Measurements from ENCODE around the gene UQCC2. TPM values are rescaled to one million over a fixed set of nuclear protein-coding genes. Genes with fewer than 3 reads are reported as not detected.

The UQCC2 gene
- total RNA-seq, 1 donor from 2014 or later = 208 TPM

DNA sequence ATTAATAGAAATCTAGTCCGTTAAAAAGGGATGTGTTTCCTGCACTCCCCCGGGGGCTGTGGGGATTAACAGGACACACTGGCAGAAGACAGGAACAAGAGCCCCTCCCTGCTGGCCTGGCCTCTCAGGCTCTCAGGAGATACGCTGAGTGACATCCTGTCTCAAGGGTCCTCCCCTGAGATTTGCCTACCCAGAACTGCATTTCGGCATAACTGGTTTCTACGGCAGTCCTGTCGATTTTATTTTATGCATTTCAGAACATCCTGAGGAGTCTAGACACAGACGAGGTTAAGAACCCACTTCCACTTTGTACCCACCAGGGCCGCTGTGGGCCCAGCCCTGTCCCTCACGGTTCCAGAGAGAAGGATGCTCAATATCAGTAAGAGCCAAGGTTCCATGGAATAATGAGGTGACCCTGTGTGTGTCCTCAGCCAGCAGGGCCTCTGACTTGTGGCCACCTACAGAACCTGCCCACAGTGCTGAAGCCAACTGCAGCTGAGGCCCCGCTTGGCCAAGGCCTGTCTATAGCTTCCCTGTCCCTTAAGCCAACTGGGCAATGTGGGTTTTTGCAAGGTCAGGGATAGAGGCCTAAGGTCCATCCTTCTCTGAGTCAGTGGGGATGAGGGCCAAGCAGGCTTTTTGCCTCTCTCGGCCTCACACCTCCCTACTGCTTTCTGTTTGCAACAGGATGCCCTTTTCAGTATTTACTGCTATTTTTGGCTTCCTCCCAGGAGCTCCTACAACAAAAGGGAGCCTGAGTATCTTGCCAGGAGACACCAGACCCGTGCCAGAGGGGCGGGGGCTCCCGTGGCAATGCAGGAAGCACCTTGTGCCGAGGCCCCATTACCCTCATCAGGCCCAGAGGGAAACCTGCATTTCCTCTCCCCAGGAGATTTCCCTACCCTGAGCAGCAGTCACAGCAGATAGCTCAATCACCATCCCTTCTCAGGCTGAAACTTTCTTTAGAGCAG lies 14.7 kb downstream of the UQCC2 start:
- intact Hi-C loops (cut with DNase I) = no loop called here
- DNase-seq (peak; percentile 73), ATAC-seq (ENCODE audit: poor library complexity) (peak; percentile 9)

DNA sequence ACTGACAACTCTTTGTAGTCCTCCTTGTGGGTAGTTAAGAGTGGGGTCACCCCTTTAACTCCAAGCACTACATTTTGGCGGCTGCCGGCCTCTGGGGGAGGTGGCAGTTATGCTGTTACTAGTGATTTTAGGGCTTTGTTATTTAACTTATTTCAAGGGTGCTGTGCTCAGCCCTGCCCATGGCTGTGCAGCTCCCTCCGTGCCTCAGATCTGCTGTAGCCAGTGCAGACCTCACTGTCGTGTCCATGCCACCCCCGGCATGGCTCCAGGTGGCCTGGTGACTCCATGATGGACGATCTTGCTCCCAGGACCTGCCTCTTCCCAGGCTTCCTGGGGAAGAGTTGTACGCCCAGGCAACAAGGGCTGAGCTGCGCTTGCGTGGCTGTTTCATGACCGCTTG lies 15.4 kb downstream of the UQCC2 start:
- DNase-seq (no peak), ATAC-seq (ENCODE audit: poor library complexity) (no peak)
- intact Hi-C loops (cut with DNase I) = no loop called here

DNA sequence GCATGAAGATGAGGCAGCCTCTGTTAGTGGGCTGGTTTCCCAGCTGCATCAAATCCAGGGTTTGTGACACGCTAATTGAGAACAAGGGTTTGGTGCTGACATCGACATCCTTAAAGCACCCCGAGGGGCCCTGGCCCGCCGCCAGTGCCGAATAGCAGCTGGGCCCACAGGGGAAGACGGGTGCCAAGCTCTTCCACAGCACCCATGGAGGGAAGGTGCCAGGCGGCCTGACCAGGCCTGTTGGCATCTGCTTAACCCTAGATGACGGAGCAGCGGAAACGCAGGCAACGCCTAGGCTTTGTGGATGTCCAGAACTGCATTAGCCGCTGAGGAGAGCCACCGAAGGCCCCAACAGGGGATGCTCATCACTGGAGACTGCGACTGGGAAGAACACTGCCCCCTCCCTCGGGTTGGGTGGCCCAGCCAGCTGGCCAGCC lies 16.0 kb downstream of the UQCC2 start:
- no peak for DNase-seq
- intact Hi-C loops (cut with DNase I) = no loop called here
- no peak for ATAC-seq (ENCODE audit: poor library complexity)

DNA sequence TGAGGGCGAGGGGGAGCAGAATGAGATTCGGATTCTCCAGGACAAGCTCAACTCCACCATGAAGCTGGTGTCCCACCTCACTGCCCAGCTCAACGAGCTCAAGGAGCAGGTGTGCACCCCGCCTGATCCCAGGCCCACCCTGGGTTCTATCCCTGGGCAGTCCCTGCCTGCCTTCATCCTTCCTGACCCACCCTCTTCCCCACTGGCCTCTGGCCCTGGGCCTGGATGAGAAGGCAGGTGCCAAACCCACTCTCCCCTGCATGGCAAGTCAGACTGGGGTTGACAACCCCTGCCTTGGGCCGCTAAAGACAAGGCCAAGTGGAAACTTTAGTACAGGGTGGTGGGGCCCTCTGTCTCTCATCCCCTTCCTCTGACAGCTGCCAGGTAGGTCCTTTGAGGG lies 16.5 kb downstream of the UQCC2 start:
- DNase-seq (no peak), ATAC-seq (ENCODE audit: poor library complexity) (no peak)
- intact Hi-C loops (cut with DNase I) = no loop called here

- no peak for ATAC-seq (ENCODE audit: poor library complexity)
- intact Hi-C loops (cut with DNase I) = no loop called here
- DNase-seq = peak; percentile 49
Measured at GRCh38 chr6:33694401-33694931, 17.0 kb downstream of the UQCC2 start.

DNA sequence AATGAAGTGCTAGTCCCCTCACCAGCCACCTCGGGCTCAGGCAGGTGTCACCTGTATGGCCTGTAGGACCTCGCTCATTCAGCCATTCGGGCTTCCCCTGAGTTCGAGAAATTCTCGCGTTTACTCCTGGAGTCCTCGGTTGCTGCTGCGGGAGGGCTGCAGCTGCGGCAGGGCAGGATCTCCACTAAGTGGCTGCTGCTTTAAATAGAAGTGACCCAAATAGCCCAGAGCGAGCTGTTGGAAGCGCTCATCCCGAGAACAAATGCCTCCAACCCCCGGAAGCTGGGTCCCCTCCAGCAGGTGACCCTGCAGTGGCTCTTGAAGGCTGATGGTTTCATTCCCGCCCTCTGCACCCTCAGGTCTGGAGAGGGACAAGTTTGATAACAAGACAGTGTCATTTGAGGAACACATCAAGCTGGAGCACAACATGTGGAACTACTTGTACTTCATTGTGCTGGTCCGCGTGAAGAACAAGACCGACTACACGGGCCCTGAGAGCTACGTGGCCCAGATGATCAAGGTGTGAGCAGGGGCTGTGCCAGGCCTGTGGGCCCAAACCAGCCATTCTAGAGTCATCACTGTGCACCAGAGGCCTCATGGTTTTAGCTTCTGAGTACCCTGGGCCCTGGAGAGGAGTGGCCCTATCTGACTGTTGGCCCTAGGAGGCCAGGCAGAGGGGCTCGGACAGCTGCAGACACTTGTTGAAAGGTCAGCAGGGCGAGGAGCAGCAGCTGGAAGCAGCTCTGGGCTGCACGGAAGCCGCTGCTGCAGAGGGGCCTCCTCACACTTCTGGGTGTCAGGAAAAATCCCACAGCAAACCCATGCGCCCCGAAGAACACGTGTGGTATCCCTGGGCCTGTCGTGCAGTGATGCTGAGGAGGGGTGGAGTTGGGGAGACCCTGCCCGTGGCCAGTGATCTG lies 18.1 kb downstream of the UQCC2 start:
- ATAC-seq (ENCODE audit: poor library complexity) (peak; percentile 69), DNase-seq (peak; percentile 51)
- intact Hi-C loops (cut with DNase I) = no loop called here

GRCh38 chr6:33692760-33693158 lies 18.7 kb downstream of the UQCC2 start:
- DNase-seq = peak; percentile 67

GRCh38 chr6:33692078-33692759 lies 19.3 kb downstream of the UQCC2 start:
- DNase-seq (peak; percentile 84), ATAC-seq (ENCODE audit: poor library complexity) (peak; percentile 80)
- intact Hi-C loops (cut with DNase I) = no loop called here

More at GRCh38 chr6:33692760-33693158, 18.7 kb downstream of the UQCC2 start:
- intact Hi-C loops (cut with DNase I) = no loop called here
- peak; percentile 18 for ATAC-seq (ENCODE audit: poor library complexity)

DNA sequence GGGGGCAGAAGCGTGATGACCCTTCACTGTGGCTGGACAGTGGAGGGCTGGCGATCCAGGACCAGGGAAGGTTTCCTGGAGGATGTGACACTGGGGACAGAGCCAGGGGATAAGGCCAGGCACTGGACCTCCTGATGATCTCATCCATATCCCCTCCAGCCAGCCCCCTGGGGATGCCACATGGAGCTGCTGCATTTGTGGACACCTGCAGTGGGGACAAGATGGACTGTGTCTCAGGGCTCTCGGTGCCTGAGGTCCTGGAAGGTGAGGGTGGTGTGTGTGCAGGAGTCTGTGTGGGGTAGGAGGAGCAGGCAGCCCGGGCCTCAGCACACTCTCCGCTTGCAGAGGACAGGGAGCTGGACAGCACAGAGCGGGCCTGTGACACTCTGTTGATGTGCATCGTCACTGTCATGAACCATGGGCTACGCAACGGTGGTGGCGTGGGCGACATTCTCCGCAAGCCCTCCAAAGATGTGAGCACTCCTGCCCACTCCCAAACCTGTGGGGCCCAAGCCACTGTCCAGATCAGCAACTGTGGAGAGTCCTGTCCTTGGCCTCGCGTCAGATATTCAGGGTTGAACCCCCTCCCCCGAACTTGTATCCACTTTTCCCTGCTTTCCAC lies 19.9 kb downstream of the UQCC2 start:
- ATAC-seq (ENCODE audit: poor library complexity) = no peak
- DNase-seq = peak; percentile 33
- intact Hi-C loops (cut with DNase I) = no loop called here

DNA sequence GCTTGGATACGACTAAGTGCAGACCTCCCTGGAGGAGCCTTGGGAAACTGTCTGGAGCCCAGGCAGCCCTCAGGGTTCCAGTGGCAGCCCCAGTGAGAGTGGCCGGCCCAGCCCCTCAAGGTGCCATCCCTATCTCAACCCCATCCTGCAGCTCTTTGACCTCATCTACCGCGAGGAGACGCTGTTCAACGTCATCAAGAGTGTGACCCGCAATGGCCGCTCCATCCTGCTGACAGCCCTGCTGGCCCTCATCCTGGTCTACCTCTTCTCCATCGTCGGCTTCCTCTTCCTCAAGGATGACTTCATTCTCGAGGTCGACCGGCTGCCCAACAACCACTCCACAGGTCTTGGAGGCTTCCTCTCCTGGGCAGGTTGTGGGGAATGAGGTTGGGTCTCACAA lies 20.7 kb downstream of the UQCC2 start:
- ATAC-seq (ENCODE audit: poor library complexity) (no peak), DNase-seq (peak; percentile 42)
- intact Hi-C loops (cut with DNase I) = no loop called here

GRCh38 chr6:33689879-33690278 lies 21.6 kb downstream of the UQCC2 start:
- DNase-seq (peak; percentile 20), ATAC-seq (ENCODE audit: poor library complexity) (no peak)
- intact Hi-C loops (cut with DNase I) = no loop called here

DNA sequence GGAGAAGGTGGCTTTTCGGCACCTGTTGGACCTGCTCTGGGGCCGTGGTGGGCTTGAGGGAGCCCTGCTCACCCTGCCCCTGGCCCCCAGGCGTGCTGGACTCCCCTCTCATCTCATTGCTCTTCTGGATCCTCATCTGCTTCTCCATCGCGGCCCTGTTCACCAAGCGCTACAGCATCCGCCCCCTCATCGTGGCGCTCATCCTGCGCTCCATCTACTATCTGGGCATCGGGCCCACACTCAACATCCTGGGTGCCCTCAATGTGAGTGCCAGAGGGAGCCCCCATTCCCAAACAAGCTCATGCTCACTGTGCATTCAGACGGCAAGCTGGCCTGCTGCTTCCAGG lies 22.4 kb downstream of the UQCC2 start:
- DNase-seq (peak; percentile 40), ATAC-seq (ENCODE audit: poor library complexity) (no peak)
- intact Hi-C loops (cut with DNase I) = no loop called here

GRCh38 chr6:33688451-33689147 lies 22.9 kb downstream of the UQCC2 start:
- intact Hi-C loops (cut with DNase I) = no loop called here
- DNase-seq (peak; percentile 33), ATAC-seq (ENCODE audit: poor library complexity) (no peak)

GRCh38 chr6:33688006-33688405 lies 23.5 kb downstream of the UQCC2 start:
- ATAC-seq (ENCODE audit: poor library complexity) (no peak), DNase-seq (peak; percentile 18)
- intact Hi-C loops (cut with DNase I) = no loop called here

GRCh38 chr6:33686981-33687975 lies 24.2 kb downstream of the UQCC2 start:
- DNase-seq = no peak
- intact Hi-C loops (cut with DNase I) = no loop called here

GRCh38 chr6:33686225-33686924 lies 25.1 kb downstream of the UQCC2 start:
- intact Hi-C loops (cut with DNase I) = no loop called here
- ATAC-seq (ENCODE audit: poor library complexity) (no peak), DNase-seq (no peak)

More at GRCh38 chr6:33686981-33687975, 24.2 kb downstream of the UQCC2 start:
- no peak for ATAC-seq (ENCODE audit: poor library complexity)
